CD14-positive monocyte (primary cell): ENCODE results near the gene GRK1. TPM values are rescaled to one million over a fixed set of nuclear protein-coding genes. Genes with fewer than 3 reads are reported as not detected.

Experiments used
- DNase-seq, 3 donors: peaks; one replicate each; pipeline ENCODE4 v3.0.0-alpha.2; 2011 to 2022
- H2AFZ ChIP-seq: 2 replicates; pipeline ENCODE4 v1.6.0; 2012; ENCODE audit warnings: mild to moderate bottlenecking, low read depth, low read length, inconsistent platforms; ENCODE audit not compliant: insufficient read depth, poor library complexity, severe bottlenecking
- H3K27ac ChIP-seq, 2 donors: 1 replicate in 1 of 2; 2 replicates in 1 of 2; pipeline ENCODE4 v1.5.1; 2012 to 2013; ENCODE audit warnings: low read length in 2 of 2, control low read depth in 1 of 2, inconsistent platforms in 1 of 2, low read depth in 1 of 2, mild to moderate bottlenecking in 1 of 2
- H3K27me3 ChIP-seq, 2 donors: one replicate each; pipeline versions ENCODE4 v1.6.0 to v1.6.1; 2011 to 2013; ENCODE audit warnings: low read length in 2 of 2; ENCODE audit not compliant: control insufficient read depth in 2 of 2, insufficient read depth in 2 of 2
- H3K36me3 ChIP-seq, 2 donors: replicated peaks in 1 of 2; 1 replicate in 1 of 2; 2 replicates in 1 of 2; pipeline versions ENCODE4 v1.5.1 to v1.6.1; 2012 to 2013; ENCODE audit warnings: low read length in 2 of 2, control low read depth in 1 of 2, inconsistent platforms in 1 of 2, mild to moderate bottlenecking in 1 of 2; ENCODE audit not compliant: insufficient read depth in 2 of 2, control insufficient read depth in 1 of 2
- H3K4me1 ChIP-seq, 2 donors: 1 replicate in 1 of 2; 2 replicates in 1 of 2; pipeline versions ENCODE4 v1.5.1 to v1.6.1; 2012 to 2013; ENCODE audit warnings: low read length in 2 of 2, control low read depth in 1 of 2, inconsistent platforms in 1 of 2, mild to moderate bottlenecking in 1 of 2, moderate library complexity in 1 of 2; ENCODE audit not compliant: insufficient read depth in 2 of 2, control insufficient read depth in 1 of 2
- H3K4me2 ChIP-seq: replicated peaks from 2 replicates; pipeline ENCODE3; 2012; ENCODE audit warnings: low read length, moderate library complexity, mild to moderate bottlenecking; ENCODE audit not compliant: poor library complexity, severe bottlenecking; ENCODE audit errors: extremely low read depth
- H3K4me3 ChIP-seq, 3 experiments: fragments of 200-600 bp in 1 of 3; sonication (generic) in 1 of 3; replicated peaks in 1 of 3; 1 replicate in 2 of 3; 2 replicates in 1 of 3; pipeline ENCODE4 v1.5.1; 2011 to 2013; ENCODE audit warnings: low read length in 3 of 3, mild to moderate bottlenecking in 3 of 3, control low read depth in 2 of 3, low read depth in 2 of 3, inconsistent platforms in 1 of 3, moderate library complexity in 1 of 3
- H3K79me2 ChIP-seq: 2 replicates; pipeline ENCODE4 v1.6.0; 2012; ENCODE audit warnings: mild to moderate bottlenecking, control low read depth, inconsistent platforms, low read length, moderate library complexity; ENCODE audit not compliant: insufficient read depth
- H3K9ac ChIP-seq: 2 replicates; pipeline ENCODE4 v1.6.0; 2017; ENCODE audit warnings: low read length, mild to moderate bottlenecking; ENCODE audit not compliant: insufficient read depth, poor library complexity, severe bottlenecking
- H3K9me3 ChIP-seq, 2 donors: replicated peaks in 1 of 2; 1 replicate in 1 of 2; 2 replicates in 1 of 2; pipeline versions ENCODE4 v1.5.1 to v1.6.1; 2012 to 2013; ENCODE audit warnings: low read length in 2 of 2, control low read depth in 1 of 2; ENCODE audit not compliant: control insufficient read depth in 1 of 2, insufficient read depth in 1 of 2
- H4K20me1 ChIP-seq: 2 replicates; pipeline ENCODE4 v1.6.0; 2012; ENCODE audit warnings: mild to moderate bottlenecking, low read length, control low read depth, moderate library complexity; ENCODE audit not compliant: insufficient read depth
- H3K27ac Mint-ChIP-seq, 7 donors: one replicate each; pipeline ENCODE4 v1.8.0; 2020; ENCODE audit warnings: mild to moderate bottlenecking in 7 of 7, mixed read lengths in 7 of 7, moderate library complexity in 6 of 7, inconsistent platforms in 2 of 7
- H3K27me3 Mint-ChIP-seq, 3 donors: one replicate each; pipeline ENCODE4 v1.8.0; 2021 to 2022; ENCODE audit warnings: low read depth in 3 of 3, mild to moderate bottlenecking in 3 of 3, mixed read lengths in 3 of 3, moderate library complexity in 3 of 3, inconsistent platforms in 1 of 3
- H3K36me3 Mint-ChIP-seq, 2 donors: one replicate each; pipeline ENCODE4 v1.8.0; 2020; ENCODE audit warnings: mixed read lengths in 2 of 2, inconsistent platforms in 1 of 2, mild to moderate bottlenecking in 1 of 2
- H3K4me1 Mint-ChIP-seq: one replicate; pipeline ENCODE4 v1.8.0; 2020; ENCODE audit warnings: mild to moderate bottlenecking, mixed read lengths
- H3K4me3 Mint-ChIP-seq, 2 donors: one replicate each; pipeline ENCODE4 v1.8.0; 2020; ENCODE audit warnings: mild to moderate bottlenecking in 2 of 2, mixed read lengths in 2 of 2, moderate library complexity in 1 of 2
- H3K9me3 Mint-ChIP-seq, 7 donors: one replicate each; pipeline ENCODE4 v1.8.0; 2020 to 2022; ENCODE audit warnings: mixed read lengths in 7 of 7, mild to moderate bottlenecking in 6 of 7, moderate library complexity in 6 of 7, inconsistent platforms in 2 of 7
- WGBS: methylation state at CpG from one replicate; pipeline ENCODE4 v1.1.5; 2013; ENCODE audit warnings: missing lambda C conversion rate; ENCODE audit not compliant: insufficient coverage; 5-methylcytosine and 5-hydroxymethylcytosine counted together
- intact Hi-C, 2 donors: fragments of 100-400 bp; cut with micrococcal nuclease; formaldehyde crosslinking; loops; one replicate each; pipeline versions ENCODE4 v1.15.0 to v1.15.1; 2023
- polyA plus RNA-seq, 3 donors: library from polyadenylated mRNA; depleted of rRNA in 1 of 3; unstranded in 2 of 3; stranded (reverse) in 1 of 3; fragments of 300-500 nt in 2 of 3; fragments of >200 nt in 1 of 3; fragmentation: Illumina TruSeq in 2 of 3; gene quantifications; 1 replicate in 2 of 3; 2 replicates in 1 of 3; pipeline ENCODE4 v1.2.3, GENCODE V29; 2012 to 2021
- TF ChIP-seq, protein P1 (sequence below): fragments of 200-600 bp; IDR thresholded peaks from one replicate; pipeline ENCODE4 v1.8.0; 2022; ENCODE audit warnings: antibody characterized with exemption, mild to moderate bottlenecking

GRK1 gene
- polyA plus RNA-seq, 3 donors = not detected

DNA sequence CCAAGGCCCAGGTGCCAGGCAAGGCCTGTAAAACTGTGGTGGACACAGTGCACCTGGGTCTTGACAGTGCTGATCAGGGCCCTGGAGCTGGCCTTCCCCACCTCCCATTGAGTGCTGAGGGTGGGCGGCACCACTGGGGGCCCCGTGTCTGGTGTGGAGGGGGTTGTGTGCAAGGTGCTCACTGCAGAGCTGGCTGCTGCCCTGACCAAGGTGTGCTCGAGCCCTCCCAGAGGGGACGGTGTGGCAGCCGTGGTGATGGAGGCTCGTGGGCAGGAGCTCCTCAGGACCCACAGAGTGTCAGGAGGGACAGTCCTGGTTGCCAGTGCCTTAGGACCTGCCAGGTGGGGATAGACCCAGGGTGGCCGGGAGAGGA, 32.0 kb upstream of the GRK1 start:
- Histone ChIP-seq H3K4me3 (no peak overlapping the region), H3K4me2 (no peak overlapping the region), H3K9me3 (peaks cover 11 to 29% of the 10 kb centered on the region in 2 donors), H3K9ac (no peak overlapping the region), H2AFZ (no peak overlapping the region), H3K27ac (no peak overlapping the region), H4K20me1 (no peaks in the 10 kb centered on the region), H3K36me3 (peaks cover 89 to 97% of the 10 kb centered on the region in 2 donors), H3K27me3 (no peaks in the 10 kb centered on the region), H3K79me2 (peaks cover 3% of the 10 kb centered on the region), H3K4me1 (no peaks in the 10 kb centered on the region)
- H3K36me3 Mint-ChIP-seq = peaks cover 91 to 95% of the 10 kb centered on the region in 2 donors
- no peak for DNase-seq
- peak overlapping the region in 1 of 7 donors; percentile 16 for H3K27ac Mint-ChIP-seq
- intact Hi-C loops = no loop called here
- peaks cover 11 to 40% (median 25%) of the 10 kb centered on the region in 7 donors for H3K9me3 Mint-ChIP-seq
- 98% methylated on average over 6 of the region's 7 CpGs for whole genome bisulfite sequencing
- TF ChIP-seq, protein P1, sequence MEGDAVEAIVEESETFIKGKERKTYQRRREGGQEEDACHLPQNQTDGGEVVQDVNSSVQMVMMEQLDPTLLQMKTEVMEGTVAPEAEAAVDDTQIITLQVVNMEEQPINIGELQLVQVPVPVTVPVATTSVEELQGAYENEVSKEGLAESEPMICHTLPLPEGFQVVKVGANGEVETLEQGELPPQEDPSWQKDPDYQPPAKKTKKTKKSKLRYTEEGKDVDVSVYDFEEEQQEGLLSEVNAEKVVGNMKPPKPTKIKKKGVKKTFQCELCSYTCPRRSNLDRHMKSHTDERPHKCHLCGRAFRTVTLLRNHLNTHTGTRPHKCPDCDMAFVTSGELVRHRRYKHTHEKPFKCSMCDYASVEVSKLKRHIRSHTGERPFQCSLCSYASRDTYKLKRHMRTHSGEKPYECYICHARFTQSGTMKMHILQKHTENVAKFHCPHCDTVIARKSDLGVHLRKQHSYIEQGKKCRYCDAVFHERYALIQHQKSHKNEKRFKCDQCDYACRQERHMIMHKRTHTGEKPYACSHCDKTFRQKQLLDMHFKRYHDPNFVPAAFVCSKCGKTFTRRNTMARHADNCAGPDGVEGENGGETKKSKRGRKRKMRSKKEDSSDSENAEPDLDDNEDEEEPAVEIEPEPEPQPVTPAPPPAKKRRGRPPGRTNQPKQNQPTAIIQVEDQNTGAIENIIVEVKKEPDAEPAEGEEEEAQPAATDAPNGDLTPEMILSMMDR = no peak
- no peaks in the 10 kb centered on the region for H3K4me1 Mint-ChIP-seq
- no peak overlapping the region for H3K4me3 Mint-ChIP-seq
- peaks cover 0 to 2% (median 0%) of the 10 kb centered on the region in 3 donors for H3K27me3 Mint-ChIP-seq

DNA sequence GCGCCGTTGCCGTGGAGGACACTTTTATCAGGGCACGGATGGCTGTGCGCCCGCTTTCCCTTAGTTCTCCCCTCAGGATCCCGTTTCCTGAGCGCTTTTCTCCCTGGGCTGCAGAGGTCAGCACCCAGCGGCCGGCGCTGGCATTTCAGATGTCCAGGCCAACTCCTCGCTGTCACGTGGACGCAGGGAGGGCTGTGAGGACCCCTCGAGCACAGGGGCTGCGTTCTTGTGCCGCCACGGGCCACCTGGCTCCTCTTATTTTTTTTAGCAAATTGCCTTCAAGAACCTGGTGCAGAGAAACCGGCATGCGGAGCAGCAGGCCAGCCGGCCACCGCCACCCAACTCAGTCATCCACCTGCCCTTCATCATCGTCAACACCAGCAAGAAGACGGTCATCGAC, 31.3 kb upstream of the GRK1 start:
- WGBS = 98% methylated on average over 25 of the region's 25 CpGs
- peak overlapping the region in 1 of 7 donors; percentile 11 for H3K27ac Mint-ChIP-seq
- intact Hi-C loops = no loop called here

More for the DNA sequence above, 31.3 kb upstream of the GRK1 start:
- DNase-seq = no peak
- H4K20me1 ChIP-seq = no peaks in the 10 kb centered on the region
- peaks cover 14 to 46% (median 27%) of the 10 kb centered on the region in 7 donors for H3K9me3 Mint-ChIP-seq
- H3K4me1 ChIP-seq = no peaks in the 10 kb centered on the region
- peaks cover 92 to 96% of the 10 kb centered on the region in 2 donors for H3K36me3 Mint-ChIP-seq
- no peaks in the 10 kb centered on the region for H3K4me1 Mint-ChIP-seq
- peaks cover 11 to 30% of the 10 kb centered on the region in 2 donors for H3K9me3 ChIP-seq
- no peak overlapping the region for H3K4me2 ChIP-seq
- TF ChIP-seq, protein P1 = no peak
- H3K36me3 ChIP-seq = peaks cover 93 to 98% of the 10 kb centered on the region in 2 donors
- H3K27ac ChIP-seq = no peak overlapping the region
- H3K27me3 Mint-ChIP-seq = peaks cover 0 to 2% (median 0%) of the 10 kb centered on the region in 3 donors
- H3K4me3 ChIP-seq = no peak overlapping the region
- H2AFZ ChIP-seq = no peak overlapping the region
- H3K9ac ChIP-seq = no peak overlapping the region
- H3K4me3 Mint-ChIP-seq = no peak overlapping the region
- no peaks in the 10 kb centered on the region for H3K79me2 ChIP-seq
- H3K27me3 ChIP-seq = no peaks in the 10 kb centered on the region
